ENCODE measurements around the gene ELF4.
A peak's percentile ranks its signal among the peaks of the same experiment; 100 is the strongest.
"Not testable (repeated sequence)": the region's sequence is repeated elsewhere in the genome, so short reads cannot be mapped to it uniquely, and the experiment has no call there.

The ELF4 gene
- 27.7 to 283 (median 71.2) reads per million in 17 experiments for total RNA-seq

GRCh38 chrX:130110379-130111219 lies at the start of gene ELF4:
ELF4 (minus strand) TSS chrX:130110497; CDS start chrX:130081330, 29,167 bp downstream.
- peak; percentile 57 to 83 (median 72) for DNase-seq

- no peak for DNase-seq
Observed at GRCh38 chrX:130159776-130160175, 49.5 kb upstream of the ELF4 start.

- no peak for DNase-seq
Observed at GRCh38 chrX:130158311-130158710, 48.0 kb upstream of the ELF4 start.

GRCh38 chrX:130155564-130155963 lies 45.3 kb upstream of the ELF4 start:
- DNase-seq: no peak

GRCh38 chrX:130147631-130148030 lies 37.3 kb upstream of the ELF4 start:
- DNase-seq: peak in 2 of 4 experiments; percentile 12 to 24

- DNase-seq: no peak
Observed at GRCh38 chrX:130145123-130145522, 34.8 kb upstream of the ELF4 start.

GRCh38 chrX:130144509-130144908 lies 34.2 kb upstream of the ELF4 start:
- DNase-seq: no peak

- no peak for DNase-seq
Observed at GRCh38 chrX:130139474-130140201, 29.3 kb upstream of the ELF4 start.

GRCh38 chrX:130136961-130137360 lies 26.7 kb upstream of the ELF4 start:
- DNase-seq: no peak

GRCh38 chrX:130136496-130136895 lies 26.2 kb upstream of the ELF4 start:
- no peak for DNase-seq

GRCh38 chrX:130130990-130131389 lies 20.7 kb upstream of the ELF4 start:
- no peak for DNase-seq

- no peak for DNase-seq
Observed at GRCh38 chrX:130125091-130125874, 15.0 kb upstream of the ELF4 start.

GRCh38 chrX:130124577-130124976 lies 14.3 kb upstream of the ELF4 start:
- DNase-seq: no peak

- DNase-seq: no peak
Observed at GRCh38 chrX:130121505-130121800, 11.2 kb upstream of the ELF4 start.

GRCh38 chrX:130120746-130121504 lies 10.6 kb upstream of the ELF4 start:
- DNase-seq: peak; percentile 58 to 82 (median 78)

- DNase-seq: peak in 1 of 4 experiments; percentile 42
Observed at GRCh38 chrX:130120321-130120731, 10.0 kb upstream of the ELF4 start.

GRCh38 chrX:130119312-130119898 lies 9.1 kb upstream of the ELF4 start:
- DNase-seq: no peak

- DNase-seq: peak in 3 of 4 experiments; percentile 20 to 32 (median 21)
Observed at GRCh38 chrX:130118441-130119311, 8.4 kb upstream of the ELF4 start.

GRCh38 chrX:130117166-130117565 lies 6.9 kb upstream of the ELF4 start:
- no peak for DNase-seq

GRCh38 chrX:130115119-130115885 lies 5.0 kb upstream of the ELF4 start:
- DNase-seq: not testable (repeated sequence)

Data from suppressor macrophage (primary cell).